Peyer's patch (tissue), 4 donors: Measurements from ENCODE around the gene IFITM5. TPM values are rescaled to one million over a fixed set of nuclear protein-coding genes. Genes with fewer than 3 reads are reported as not detected.

Experiments used
- DNase-seq, 3 donors: peaks; one replicate each; pipeline ENCODE4 v3.0.0-alpha.2; 2017 to 2019
- H3K27ac ChIP-seq, 4 donors: fragments of 200-600 bp; sonication (generic); one replicate each; pipeline ENCODE4 v1.5.1; 2016 to 2019
- H3K27me3 ChIP-seq, 2 donors: fragments of 200-600 bp; sonication (generic); one replicate each; pipeline ENCODE4 v1.5.1; 2019
- H3K36me3 ChIP-seq, 3 donors: fragments of 200-600 bp; sonication (generic); one replicate each; pipeline ENCODE4 v1.5.1; 2016 to 2019
- H3K4me1 ChIP-seq, 4 donors: fragments of 200-600 bp; sonication (generic); one replicate each; pipeline ENCODE4 v1.5.1; 2016 to 2019
- H3K4me3 ChIP-seq, 4 donors: fragments of 200-600 bp; sonication (generic); 1 replicate in 3 of 4; 2 replicates in 1 of 4; pipeline ENCODE4 v1.5.1; 2016 to 2019; ENCODE audit warnings: mild to moderate bottlenecking in 1 of 4
- H3K9me3 ChIP-seq, 4 donors: fragments of 200-600 bp; sonication (generic); one replicate each; pipeline ENCODE4 v1.5.1; 2016 to 2019; ENCODE audit warnings: mild to moderate bottlenecking in 1 of 4
- POLR2A ChIP-seq, 2 donors: fragments of 450-650 bp; IDR thresholded peaks; one replicate each; pipeline ENCODE4 v1.5.1; 2017; ENCODE audit warnings: antibody characterized with exemption in 2 of 2, mild to moderate bottlenecking in 2 of 2, moderate library complexity in 2 of 2
- total RNA-seq, 4 donors: library from RNA; depleted of rRNA; stranded (reverse); fragments of >200 nt; gene quantifications; one replicate each; pipeline ENCODE4 v1.1.0, GENCODE V29; 2016
- TF ChIP-seq, protein P1 (sequence below), 6 experiments: fragments of 450-650 bp in 4 of 6; fragments of 200-600 bp in 2 of 6; sonication (generic) in 1 of 6; IDR thresholded peaks; one replicate each; pipeline ENCODE4 v1.5.1; 2017 to 2019; ENCODE audit warnings: antibody characterized with exemption in 6 of 6, mild to moderate bottlenecking in 3 of 6, moderate library complexity in 1 of 6

IFITM5 gene
- total RNA-seq, 4 donors from 2014 or later, result not detected

DNA sequence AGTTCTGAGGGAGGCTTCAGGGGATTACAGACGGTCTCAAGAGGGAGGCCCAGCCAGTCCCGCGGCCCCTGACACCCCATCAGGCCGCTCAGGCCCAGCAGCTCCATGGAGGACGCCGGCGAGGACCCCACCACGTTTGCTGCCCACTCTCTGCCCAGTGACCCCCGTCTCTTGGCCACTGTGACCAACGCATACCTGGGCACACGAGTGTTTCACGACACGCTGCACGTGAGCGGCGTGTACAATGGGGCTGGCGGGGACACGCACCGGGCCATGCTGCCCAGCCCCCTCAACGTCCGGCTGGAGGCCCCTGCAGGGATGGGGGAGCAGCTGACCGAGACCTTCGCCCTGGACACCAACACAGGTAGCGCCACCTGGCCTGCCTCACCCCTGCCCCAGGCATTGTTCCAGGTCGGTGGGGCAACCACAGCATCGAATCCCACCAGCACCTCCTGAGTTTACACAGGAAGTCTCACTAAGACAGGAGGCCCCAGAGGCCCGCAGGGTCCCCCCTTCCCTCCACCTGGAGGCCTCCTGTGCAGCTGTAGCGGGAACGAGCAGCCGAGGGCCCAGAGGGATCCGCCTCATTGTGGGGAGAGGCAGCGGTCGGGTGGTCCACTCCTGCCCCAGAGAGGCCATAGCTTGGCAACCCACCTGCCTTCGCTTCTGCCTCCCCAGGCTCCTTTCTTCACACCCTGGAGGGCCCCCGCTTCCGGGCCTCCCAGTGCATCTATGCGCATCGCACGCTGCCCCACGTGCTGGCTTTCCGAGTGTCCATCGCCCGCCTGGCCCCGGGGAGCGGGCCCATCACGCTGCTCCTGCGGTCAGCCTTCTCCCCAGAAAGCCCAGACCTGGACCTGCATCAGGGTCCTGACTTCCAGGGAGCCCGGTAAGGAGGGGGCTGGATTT lies 9.4 kb downstream of the IFITM5 start:
- H3K4me1 ChIP-seq, result peaks cover 0 to 20% (median 4%) of the 10 kb centered on the region in 4 donors
- peak overlapping the region; percentile 88 to 96 (median 92) for H3K27ac ChIP-seq
- H3K36me3 ChIP-seq, result peaks cover 0 to 20% (median 0%) of the 10 kb centered on the region in 3 donors
- peak in 2 of 3 donors; percentile 57 to 58 for DNase-seq
- H3K9me3 ChIP-seq, result no peaks in the 10 kb centered on the region
- H3K27me3 ChIP-seq, result no peaks in the 10 kb centered on the region
- peak in 1 of 2 donors; percentile 8 for TF ChIP-seq POLR2A (IDR thresholded peaks at IDR 0.05)
- TF ChIP-seq, protein P1, sequence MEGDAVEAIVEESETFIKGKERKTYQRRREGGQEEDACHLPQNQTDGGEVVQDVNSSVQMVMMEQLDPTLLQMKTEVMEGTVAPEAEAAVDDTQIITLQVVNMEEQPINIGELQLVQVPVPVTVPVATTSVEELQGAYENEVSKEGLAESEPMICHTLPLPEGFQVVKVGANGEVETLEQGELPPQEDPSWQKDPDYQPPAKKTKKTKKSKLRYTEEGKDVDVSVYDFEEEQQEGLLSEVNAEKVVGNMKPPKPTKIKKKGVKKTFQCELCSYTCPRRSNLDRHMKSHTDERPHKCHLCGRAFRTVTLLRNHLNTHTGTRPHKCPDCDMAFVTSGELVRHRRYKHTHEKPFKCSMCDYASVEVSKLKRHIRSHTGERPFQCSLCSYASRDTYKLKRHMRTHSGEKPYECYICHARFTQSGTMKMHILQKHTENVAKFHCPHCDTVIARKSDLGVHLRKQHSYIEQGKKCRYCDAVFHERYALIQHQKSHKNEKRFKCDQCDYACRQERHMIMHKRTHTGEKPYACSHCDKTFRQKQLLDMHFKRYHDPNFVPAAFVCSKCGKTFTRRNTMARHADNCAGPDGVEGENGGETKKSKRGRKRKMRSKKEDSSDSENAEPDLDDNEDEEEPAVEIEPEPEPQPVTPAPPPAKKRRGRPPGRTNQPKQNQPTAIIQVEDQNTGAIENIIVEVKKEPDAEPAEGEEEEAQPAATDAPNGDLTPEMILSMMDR (IDR thresholded peaks at IDR 0.05), result no peak
- peak overlapping the region; percentile 62 to 87 (median 70) for H3K4me3 ChIP-seq

DNA sequence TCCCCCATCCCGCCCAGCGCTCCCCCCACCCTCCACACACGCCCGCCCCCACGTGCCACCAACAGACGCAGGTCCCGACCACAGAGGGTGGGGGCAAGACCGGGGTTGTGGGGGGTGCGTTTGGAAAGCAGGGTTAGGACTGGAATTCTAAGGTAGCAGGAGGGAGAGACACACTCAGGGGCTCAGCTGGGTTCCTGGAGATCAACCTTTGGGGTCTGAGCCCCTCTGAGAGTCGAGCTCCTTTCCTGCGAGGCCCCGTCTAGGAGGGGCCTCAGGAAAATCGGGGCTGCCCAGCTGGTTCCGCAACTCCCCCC lies 10.0 kb downstream of the IFITM5 start:
- H3K4me1 ChIP-seq, result peaks cover 0 to 20% (median 4%) of the 10 kb centered on the region in 4 donors

DNA sequence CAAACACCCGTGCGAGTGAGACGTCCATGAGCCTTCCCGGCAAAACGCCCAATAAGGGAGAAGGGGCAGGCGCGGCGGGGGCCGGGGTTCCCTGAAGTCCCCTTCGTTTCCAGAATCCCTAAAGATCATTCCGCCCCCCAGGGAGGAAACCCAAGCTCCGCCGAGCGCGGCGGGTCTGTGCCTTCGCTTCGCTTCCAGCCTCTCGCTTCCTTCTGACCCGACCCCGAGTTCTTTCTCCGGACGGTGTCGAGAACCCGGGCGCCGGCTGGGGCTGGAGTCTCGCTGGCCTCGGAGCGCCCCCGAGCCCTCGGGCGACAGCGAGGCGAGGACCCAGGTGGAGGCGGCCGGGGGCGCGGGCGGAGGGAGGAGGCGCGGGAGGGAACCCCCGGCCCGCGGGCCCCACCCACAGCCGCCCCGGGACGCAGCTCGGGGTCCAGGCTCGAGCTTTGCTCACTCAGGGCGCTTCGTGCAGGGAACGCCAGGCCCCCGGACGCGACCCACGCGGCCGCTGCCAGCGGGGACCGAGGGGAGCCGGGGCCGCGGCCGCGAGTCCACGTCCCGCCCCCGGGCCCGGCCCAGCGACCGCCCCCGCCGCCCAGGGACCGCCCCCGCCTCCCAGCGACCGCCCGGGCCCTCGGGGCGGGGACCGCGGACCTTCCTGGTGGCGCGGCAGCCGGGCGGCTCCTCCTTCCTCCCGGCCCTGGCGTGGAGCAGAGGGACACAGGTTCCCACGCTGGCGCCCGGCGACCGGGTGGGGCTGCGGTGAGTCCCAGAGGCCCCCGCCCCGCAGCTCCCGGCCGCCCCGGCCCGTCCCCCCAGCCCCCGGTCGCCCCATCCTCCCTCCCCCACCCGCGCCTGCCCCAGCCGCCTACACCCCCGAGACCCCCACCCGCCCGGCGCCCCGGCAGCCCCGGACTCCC lies 10.6 kb downstream of the IFITM5 start, which contains the start of gene PGGHG:
TSS of gene PGGHG (plus strand) at position 649 of the 920 bp plus-strand sequence. CDS start 691 bp downstream, outside the sequence.
- no peaks in the 10 kb centered on the region for H3K27me3 ChIP-seq
- peak within 1 kb of the TSS; percentile 62 to 87 (median 70) for H3K4me3 ChIP-seq
- peaks cover 0 to 16% (median 0%) of the 10 kb centered on the region in 3 donors for H3K36me3 ChIP-seq
- H3K27ac ChIP-seq, result peak within 1 kb of the TSS; percentile 88 to 96 (median 92)
- DNase-seq, result peak; percentile 76 to 93 (median 90)
- peaks cover 0 to 20% (median 4%) of the 10 kb centered on the region in 4 donors for H3K4me1 ChIP-seq
- H3K9me3 ChIP-seq, result no peaks in the 10 kb centered on the region
- peak; percentile 38 to 48 for TF ChIP-seq POLR2A (IDR thresholded peaks at IDR 0.05)
- TF ChIP-seq, protein P1 (IDR thresholded peaks at IDR 0.05), result no peak

More for the DNA sequence above, 10.0 kb downstream of the IFITM5 start:
- Histone ChIP-seq H3K4me3 (peak overlapping the region; percentile 62 to 87 (median 70)), H3K36me3 (peaks cover 0 to 18% (median 0%) of the 10 kb centered on the region in 3 donors), H3K27me3 (no peaks in the 10 kb centered on the region), H3K27ac (peak overlapping the region; percentile 88 to 96 (median 92)), H3K9me3 (no peaks in the 10 kb centered on the region)
- TF ChIP-seq, protein P1 (IDR thresholded peaks at IDR 0.05), result no peak
- TF ChIP-seq POLR2A (IDR thresholded peaks at IDR 0.05), result no peak
- DNase-seq, result peak in 1 of 3 donors; percentile 55

DNA sequence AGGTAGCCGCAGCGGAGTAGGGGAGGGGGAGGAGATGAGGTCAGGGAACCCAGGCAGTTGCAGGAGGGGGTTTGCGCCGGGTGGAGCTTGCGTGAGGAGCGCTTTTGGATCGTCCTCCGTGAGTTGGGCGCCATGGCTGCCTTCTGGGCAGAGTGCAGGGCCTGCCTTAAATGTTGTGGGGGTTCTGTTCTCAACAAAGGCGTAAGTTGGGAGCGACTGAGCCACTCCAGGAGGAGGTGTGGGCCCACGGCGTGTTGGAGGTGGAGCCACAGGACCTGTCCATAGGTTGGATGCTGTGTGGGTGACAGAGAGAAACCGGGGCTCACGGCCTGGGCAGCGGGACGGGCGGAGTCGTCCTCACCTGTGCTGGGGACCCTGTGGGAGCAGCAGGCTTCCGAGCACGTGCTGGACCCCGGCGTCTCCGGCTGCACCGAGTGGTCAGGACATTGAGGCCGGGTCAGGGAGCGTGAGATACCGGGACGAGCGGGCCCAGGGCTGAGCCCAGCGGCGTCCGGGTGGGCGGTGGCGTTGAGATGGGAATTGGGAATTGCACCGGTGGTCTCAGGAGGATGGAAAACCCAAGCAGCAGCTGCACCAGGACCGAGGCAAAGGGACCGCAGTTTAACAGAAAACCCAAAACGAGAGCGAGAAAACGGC lies 11.4 kb downstream of the IFITM5 start:
- Histone ChIP-seq H3K4me1 (peaks cover 0 to 20% (median 4%) of the 10 kb centered on the region in 4 donors), H3K27me3 (no peaks in the 10 kb centered on the region), H3K36me3 (peaks cover 0 to 8% (median 0%) of the 10 kb centered on the region in 3 donors), H3K27ac (peak overlapping the region; percentile 88 to 96 (median 92)), H3K4me3 (peak overlapping the region; percentile 62 to 87 (median 70)), H3K9me3 (no peaks in the 10 kb centered on the region)
- TF ChIP-seq POLR2A (IDR thresholded peaks at IDR 0.05), result peak; percentile 72 to 76
- TF ChIP-seq, protein P1 (IDR thresholded peaks at IDR 0.05), result no peak
- DNase-seq, result peak; percentile 53 to 86 (median 84)
